HepG2 (cell line): ENCODE results near the gene CD36. TPM values are rescaled to one million over a fixed set of nuclear protein-coding genes. Genes with fewer than 3 reads are reported as not detected.

ENCODE experiments used
- ATAC-seq: fragments of 200-7000 bp; cut with Tn5 transposase; 3 replicates; pipeline ENCODE4 v1.9.1; 2020; ENCODE audit warnings: mild to moderate bottlenecking, moderate library complexity
- BruUV-seq: library from RNA; stranded (reverse); fragments of 400-500 nt; replicated peaks from 2 replicates; lab custom pipeline; 2021; lab: Mats Ljungman, UMichigan
- CTCF ChIA-PET: fragments of 300-600 bp; formaldehyde crosslinking; extraction: SDS; loops from one replicate; lab custom pipeline; 2021; ENCODE audit warnings: low total read pairs, inconsistent platforms, low intra/inter-chr PET ratio; lab: Yijun Ruan, JAX
- POLR2A ChIA-PET: fragments of 350-600 bp; sonication (Branson Sonifier 250); formaldehyde crosslinking; loops from one replicate; lab custom pipeline; 2020; ENCODE audit warnings: antibody characterized with exemption, inconsistent platforms; lab: Yijun Ruan, JAX
- DNase-seq: peaks from one replicate; pipeline ENCODE4 v3.0.0-alpha.2; 2015; ENCODE audit warnings: low spot score
- FAIRE-seq: peaks from 3 replicates; lab custom pipeline; 2011; peaks lifted over from hg19 to GRCh38; lab: Jason Lieb, UNC
- H2AFZ ChIP-seq: one replicate; pipeline ENCODE4 v1.6.1; 2011; ENCODE audit warnings: low read length, inconsistent platforms
- H3K27ac ChIP-seq: fragments of 300-600 bp; 3 replicates; pipeline ENCODE4 v1.8.0; 2011; ENCODE audit warnings: mixed run types, mild to moderate bottlenecking, mixed read lengths, low read length, inconsistent platforms; ENCODE audit not compliant: insufficient read depth; ENCODE audit errors: extremely low read length
- H3K27me3 ChIP-seq, 2 experiments: fragments of 200-600 bp in 1 of 2; 2 replicates in 1 of 2; 3 replicates in 1 of 2; pipeline versions ENCODE4 v1.6.0 to v1.8.0; 2011; ENCODE audit warnings: low read length in 2 of 2, mild to moderate bottlenecking in 2 of 2, moderate library complexity in 2 of 2, inconsistent platforms in 1 of 2; ENCODE audit not compliant: insufficient read depth in 2 of 2, control insufficient read depth in 1 of 2
- H3K36me3 ChIP-seq, 2 experiments: fragments of 200-600 bp in 1 of 2; replicated peaks in 1 of 2; 2 replicates in 1 of 2; 3 replicates in 1 of 2; pipeline versions ENCODE4 v1.5.1 to v1.8.0; 2011; ENCODE audit warnings: low read length in 2 of 2, inconsistent platforms in 1 of 2; ENCODE audit not compliant: insufficient read depth in 2 of 2, control insufficient read depth in 1 of 2
- H3K4me1 ChIP-seq: 2 replicates; pipeline ENCODE4 v1.5.1; 2012; ENCODE audit warnings: low read length, inconsistent platforms; ENCODE audit not compliant: insufficient read depth
- H3K4me2 ChIP-seq: 2 replicates; pipeline ENCODE4 v1.6.0; 2011; ENCODE audit warnings: low read depth, low read length, inconsistent platforms
- H3K4me3 ChIP-seq, 3 experiments: fragments of 200-600 bp in 1 of 3; sonication (generic), shearing (Covaris generic) in 1 of 3; replicated peaks in 1 of 3; 2 replicates each; pipeline ENCODE4 v1.5.1; 2011 to 2016; ENCODE audit warnings: low read length in 3 of 3, inconsistent platforms in 2 of 3, low read depth in 2 of 3, mild to moderate bottlenecking in 2 of 3, control low read depth in 1 of 3, mixed read lengths in 1 of 3; ENCODE audit not compliant: insufficient read depth in 1 of 3
- H3K79me2 ChIP-seq: one replicate; pipeline ENCODE4 v1.6.1; 2011; ENCODE audit warnings: low read length, inconsistent platforms; ENCODE audit not compliant: insufficient read depth
- H3K9ac ChIP-seq: 2 replicates; pipeline ENCODE4 v1.6.0; 2011; ENCODE audit warnings: mild to moderate bottlenecking, low read depth, low read length, inconsistent platforms; ENCODE audit not compliant: insufficient read depth
- H3K9me3 ChIP-seq: 2 replicates; pipeline ENCODE4 v1.5.1; 2012; ENCODE audit warnings: mild to moderate bottlenecking, low read length
- H4K20me1 ChIP-seq: 2 replicates; pipeline ENCODE4 v1.6.0; 2011; ENCODE audit warnings: inconsistent platforms, mild to moderate bottlenecking, low read length, moderate library complexity; ENCODE audit not compliant: insufficient read depth
- ARID5B ChIP-seq: IDR thresholded peaks from 2 replicates; pipeline ENCODE4 v1.4.0; 2020; ENCODE audit warnings: mild to moderate bottlenecking, missing genetic modification reagents
- EP300 ChIP-seq, 3 experiments: sonication (generic) in 1 of 3; formaldehyde crosslinking in 1 of 3; IDR thresholded peaks; 2 replicates each; pipeline versions ENCODE4 v1.5.1 to v1.6.1; 2011 to 2020; ENCODE audit warnings: low read depth in 2 of 3, low read length in 2 of 3, borderline replicate concordance in 1 of 3, improper control_type of control experiment in 1 of 3, mild to moderate bottlenecking in 1 of 3, missing genetic modification reagents in 1 of 3, moderate library complexity in 1 of 3
- HNF4A ChIP-seq: sonication (generic); formaldehyde crosslinking; IDR thresholded peaks from 2 replicates; pipeline ENCODE4 v1.4.0; 2020; ENCODE audit warnings: missing genetic modification reagents
- NAIF1 ChIP-seq: sonication (generic); formaldehyde crosslinking; IDR thresholded peaks from 2 replicates; pipeline ENCODE4 v1.5.0; 2020; ENCODE audit warnings: mild to moderate bottlenecking, missing genetic modification reagents, borderline replicate concordance
- NR2F6 ChIP-seq, 2 experiments: IDR thresholded peaks; 2 replicates each; pipeline ENCODE4 v1.6.1; 2016; ENCODE audit warnings: antibody characterized with exemption in 1 of 2, mild to moderate bottlenecking in 1 of 2
- SOX13 ChIP-seq, 3 experiments: fragments of 450-650 bp in 1 of 3; sonication (generic) in 1 of 3; formaldehyde crosslinking in 1 of 3; IDR thresholded peaks in 2 of 3; conservative IDR thresholded peaks in 1 of 3; 2 replicates each; pipeline versions ENCODE4 v1.5.0 to v1.6.1; 2016 to 2020; ENCODE audit warnings: antibody characterized with exemption in 1 of 3, mild to moderate bottlenecking in 1 of 3, missing compliant biosample characterization in 1 of 3, missing genetic modification reagents in 1 of 3, moderate library complexity in 1 of 3
- SOX5 ChIP-seq: IDR thresholded peaks from 2 replicates; pipeline ENCODE4 v1.6.1; 2016; ENCODE audit warnings: borderline replicate concordance
- ZBTB44 ChIP-seq: sonication (generic); formaldehyde crosslinking; IDR thresholded peaks from 2 replicates; pipeline ENCODE4 v1.4.0; 2020; ENCODE audit warnings: missing genetic modification reagents
- ZMYM4 ChIP-seq: sonication (generic); formaldehyde crosslinking; IDR thresholded peaks from 2 replicates; pipeline ENCODE4 v1.8.1; 2023; ENCODE audit warnings: mild to moderate bottlenecking, missing genetic modification reagents
- ZNF883 ChIP-seq: sonication (generic); formaldehyde crosslinking; IDR thresholded peaks from 2 replicates; pipeline ENCODE4 v1.5.1; 2020; ENCODE audit warnings: mild to moderate bottlenecking, missing genetic modification reagents; ENCODE audit errors: not compliant biosample characterization
- WGBS: methylation state at CpG from one replicate; pipeline ENCODE4 v1.1.6; 2017; ENCODE audit warnings: low lambda C conversion rate; 5-methylcytosine and 5-hydroxymethylcytosine counted together
- in situ Hi-C: cut with HindIII; loops from 2 replicates; pipeline ENCODE4 v1.10.0; 2017; ENCODE audit warnings: low pct_unique_long_range_greater_than_20kb; ENCODE audit not compliant: extremely low pct_ligation_motif_present
- intact Hi-C: fragments of 100-400 bp; cut with micrococcal nuclease; formaldehyde crosslinking; loops from one replicate; pipeline ENCODE4 v1.10.0; 2022; ENCODE audit not compliant: unreplicated experiment
- polyA plus RNA-seq, 8 experiments: library from polyadenylated mRNA; depleted of rRNA in 3 of 8; stranded (reverse) in 7 of 8; unstranded in 1 of 8; fragments of >200 nt; fragmentation: Illumina TruSeq in 4 of 8; extraction: Trizol in 4 of 8; gene quantifications; 2 replicates each; pipeline versions ENCODE4 v1.2.1 to v1.2.3, GENCODE V29; 2011 to 2016; ENCODE audit warnings: low read depth in 4 of 8, missing spikeins in 1 of 8, mixed read lengths in 1 of 8; ENCODE audit not compliant: insufficient read depth in 1 of 8
- total RNA-seq, 5 experiments: library from RNA; depleted of rRNA; stranded (reverse); fragments of >200 nt; fragmentation: Illumina TruSeq; extraction: Trizol; gene quantifications; 2 replicates each; pipeline ENCODE4 v1.2.3, GENCODE V29; 2016; ENCODE audit warnings: low read depth in 1 of 5

The CD36 gene
- total and polyA plus RNA-seq, 2 of the 13 experiments (the other 11 are each of a cell fraction or from before 2014, with no cell fraction given), result 2.8 to 4.8 TPM

- H3K27me3 ChIP-seq, result no peaks in the 10 kb centered on the region
- FAIRE-seq (no peak), DNase-seq (peak; percentile 49), ATAC-seq (peak; percentile 53)
- CTCF ChIA-PET, result no interaction called here
- no peak overlapping the region for H3K4me2 ChIP-seq
- no peaks in the 10 kb centered on the region for H3K9me3 ChIP-seq
- H3K79me2 ChIP-seq, result no peaks in the 10 kb centered on the region
- 92% methylated on average over 2 of the region's 2 CpGs for WGBS
- no peak overlapping the region for H2AFZ ChIP-seq
- H3K36me3 ChIP-seq, result no peaks in the 10 kb centered on the region
- peak overlapping the region; percentile 39 for H3K27ac ChIP-seq
- H3K4me1 ChIP-seq, result peaks cover 23% of the 10 kb centered on the region
- H4K20me1 ChIP-seq, result no peaks in the 10 kb centered on the region
- no peak overlapping the region for H3K9ac ChIP-seq
- intact Hi-C loops, result loop anchor here (10.0 kb wide), 2 partner anchors 520 to 590 kb away; partner anchors contain the start of gene GNAI1
- no peak overlapping the region for H3K4me3 ChIP-seq
- no TSS peak for BruUV-seq
- in situ Hi-C loops, result loop anchor here (5.0 kb wide), 1 partner anchor 223 kb away; no protein-coding TSS in a partner anchor
- TF ChIP-seq SOX13 (IDR thresholded peaks at IDR 0.05), result no peak
- peak in 1 of 2 experiments; percentile 66; a peak in 2 of 4 replicates for TF ChIP-seq SOX13 (CRISPR knock-in tag; conservative IDR thresholded peaks at IDR 0.05 in 1 of 2, IDR thresholded peaks at IDR 0.05 in 1 of 2)
- TF ChIP-seq HNF4A, result peak; percentile 21; the same call in 1 of the 2 replicates
- TF ChIP-seq EP300 (IDR thresholded peaks at IDR 0.05; ENCODE audit: low read depth in 2 of 2, low read length in 2 of 2), result peak in 1 of 2 experiments; percentile 28; a peak in 1 of 4 replicates
- TF ChIP-seq EP300 (CRISPR knock-in tag; IDR thresholded peaks at IDR 0.05; ENCODE audit: borderline replicate concordance), result no peak
- no peak for TF ChIP-seq ZBTB44 (CRISPR knock-in tag)
- TF ChIP-seq NR2F6 (IDR thresholded peaks at IDR 0.05), result peak; percentile 31; the same call in 1 of the 2 replicates
- TF ChIP-seq NR2F6 (CRISPR knock-in tag; IDR thresholded peaks at IDR 0.05), result no peak
- 0 out of 2 replicates have a peak, but pooled peaks have one; percentile 24 for TF ChIP-seq ARID5B (CRISPR knock-in tag)
- TF ChIP-seq ZMYM4 (CRISPR knock-in tag), result peak; percentile 47; the same call in 1 of the 2 replicates
- no peak for TF ChIP-seq NAIF1 (CRISPR knock-in tag)
- TF ChIP-seq ZNF883 (CRISPR knock-in tag), result no peak
- TF ChIP-seq SOX5, result 0 out of 2 replicates have a peak, but pooled peaks have one; percentile 29
- POLR2A ChIA-PET, result no interaction called here
Observed at GRCh38 chr7:80654887-80655340, 16.5 kb downstream of the CD36 start.
